Spleen (tissue), 7 donors: Measurements from ENCODE around the gene FARP1.

ENCODE experiments used
- CTCF ChIP-seq, 11 experiments: fragments of 200-600 bp in 7 of 11; fragments of 450-650 bp in 4 of 11; sonication (generic) in 4 of 11; IDR thresholded peaks in 8 of 11; conservative IDR thresholded peaks in 3 of 11; 1 replicate in 7 of 11; 2 replicates in 4 of 11; pipeline versions ENCODE4 v1.4.0 to v1.8.0; 2016 to 2021; ENCODE audit warnings: antibody characterized with exemption in 11 of 11, inconsistent platforms in 4 of 11, mild to moderate bottlenecking in 1 of 11
- POLR2A ChIP-seq, 3 donors: fragments of 450-650 bp; IDR thresholded peaks; one replicate each; pipeline ENCODE4 v1.5.1; 2017; ENCODE audit warnings: antibody characterized with exemption in 3 of 3, mild to moderate bottlenecking in 1 of 3
- POLR2AphosphoS5 ChIP-seq, 3 donors: sonication (generic); formaldehyde crosslinking; IDR thresholded peaks; one replicate each; pipeline ENCODE4 v1.5.1; 2017; ENCODE audit warnings: antibody characterized with exemption in 3 of 3
- donor health status: DM: no; HTN: no; CAD: no; lungs with moderate emphysema.
- donor health status: DM: no; HTN: no; CAD: no.
- donor health status: DM: no; HTN: no; CAD: no.

DNA sequence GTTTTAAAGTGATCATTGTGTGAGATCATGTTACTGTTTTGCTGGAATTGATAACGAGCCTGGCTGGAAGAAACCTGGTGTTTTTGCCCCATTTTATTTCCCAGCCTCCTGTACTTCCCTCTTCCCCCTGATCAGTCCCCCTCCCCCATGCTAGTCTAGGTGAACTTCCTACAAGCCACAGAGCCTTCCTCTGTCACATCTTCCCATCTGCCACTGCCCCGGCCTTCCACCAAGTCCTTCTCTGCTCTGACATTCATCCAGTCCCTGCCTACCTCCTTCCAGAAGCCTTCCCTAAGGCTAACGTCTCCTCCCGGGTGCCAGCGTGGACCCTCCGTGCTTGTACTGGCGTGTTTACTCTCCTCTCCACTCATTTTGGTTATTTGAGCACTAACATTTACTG, 14.3 kb downstream of the FARP1 start:
- TF ChIP-seq POLR2A (IDR thresholded peaks at IDR 0.05) (no peak), CTCF (IDR thresholded peaks at IDR 0.05 in 8 of 11, conservative IDR thresholded peaks at IDR 0.05 in 3 of 11) (no peak), POLR2AphosphoS5 (IDR thresholded peaks at IDR 0.05) (no peak)
